Prostate gland (tissue), 2 donors: ENCODE results near the gene E2F3. TPM values are rescaled to one million over a fixed set of nuclear protein-coding genes. Genes with fewer than 3 reads are reported as not detected.

Experiments used
- DNase-seq: peaks from one replicate; pipeline ENCODE4 v3.0.0-alpha.2; 2019; ENCODE audit warnings: low spot score
- H3K27ac ChIP-seq, 2 donors: fragments of 200-600 bp; sonication (generic); 2 replicates each; pipeline ENCODE4 v1.5.1; 2017 to 2019
- H3K27me3 ChIP-seq: fragments of 200-600 bp; sonication (generic); replicated peaks from 2 replicates; pipeline ENCODE4 v1.5.1; 2019; ENCODE audit not compliant: insufficient read depth
- H3K36me3 ChIP-seq, 2 donors: fragments of 200-600 bp; sonication (generic); 1 replicate in 1 of 2; 2 replicates in 1 of 2; pipeline versions ENCODE4 v1.5.1 to v1.8.1; 2017 to 2019
- H3K4me1 ChIP-seq: fragments of 200-600 bp; sonication (generic); replicated peaks from 2 replicates; pipeline ENCODE4 v1.5.1; 2019
- H3K4me3 ChIP-seq, 2 donors: fragments of 200-600 bp; sonication (generic); 2 replicates each; pipeline ENCODE4 v1.5.1; 2017 to 2019
- H3K9me3 ChIP-seq: fragments of 200-600 bp; sonication (generic); 2 replicates; pipeline ENCODE4 v1.5.1; 2017
- CTCF ChIP-seq, 4 experiments: fragments of 200-600 bp in 2 of 4; fragments of 450-650 bp in 2 of 4; sonication (generic) in 2 of 4; IDR thresholded peaks; 1 replicate in 3 of 4; 2 replicates in 1 of 4; pipeline ENCODE4 v1.5.1; 2016 to 2019; ENCODE audit warnings: antibody characterized with exemption in 4 of 4, mild to moderate bottlenecking in 2 of 4, moderate library complexity in 2 of 4
- POLR2A ChIP-seq: fragments of 450-650 bp; IDR thresholded peaks from one replicate; pipeline ENCODE4 v1.6.1; 2016; ENCODE audit warnings: antibody characterized with exemption, mild to moderate bottlenecking
- POLR2AphosphoS5 ChIP-seq: sonication (generic); formaldehyde crosslinking; IDR thresholded peaks from one replicate; pipeline ENCODE4 v1.6.1; 2017; ENCODE audit warnings: antibody characterized with exemption
- WGBS: methylation state at CpG from one replicate; pipeline ENCODE4 v1.1.5; 2018; 5-methylcytosine and 5-hydroxymethylcytosine counted together
- intact Hi-C: fragments of 100-400 bp; cut with DNase I; formaldehyde crosslinking; loops from one replicate; pipeline ENCODE4 v1.14.2; 2022
- total RNA-seq, 2 donors: library from RNA; depleted of rRNA; stranded (reverse); fragments of >200 nt; gene quantifications; one replicate each; pipeline ENCODE4 v1.1.0, GENCODE V29; 2016

The E2F3 gene
- total RNA-seq, 2 donors from 2014 or later = 3.7 to 5.5 TPM

DNA sequence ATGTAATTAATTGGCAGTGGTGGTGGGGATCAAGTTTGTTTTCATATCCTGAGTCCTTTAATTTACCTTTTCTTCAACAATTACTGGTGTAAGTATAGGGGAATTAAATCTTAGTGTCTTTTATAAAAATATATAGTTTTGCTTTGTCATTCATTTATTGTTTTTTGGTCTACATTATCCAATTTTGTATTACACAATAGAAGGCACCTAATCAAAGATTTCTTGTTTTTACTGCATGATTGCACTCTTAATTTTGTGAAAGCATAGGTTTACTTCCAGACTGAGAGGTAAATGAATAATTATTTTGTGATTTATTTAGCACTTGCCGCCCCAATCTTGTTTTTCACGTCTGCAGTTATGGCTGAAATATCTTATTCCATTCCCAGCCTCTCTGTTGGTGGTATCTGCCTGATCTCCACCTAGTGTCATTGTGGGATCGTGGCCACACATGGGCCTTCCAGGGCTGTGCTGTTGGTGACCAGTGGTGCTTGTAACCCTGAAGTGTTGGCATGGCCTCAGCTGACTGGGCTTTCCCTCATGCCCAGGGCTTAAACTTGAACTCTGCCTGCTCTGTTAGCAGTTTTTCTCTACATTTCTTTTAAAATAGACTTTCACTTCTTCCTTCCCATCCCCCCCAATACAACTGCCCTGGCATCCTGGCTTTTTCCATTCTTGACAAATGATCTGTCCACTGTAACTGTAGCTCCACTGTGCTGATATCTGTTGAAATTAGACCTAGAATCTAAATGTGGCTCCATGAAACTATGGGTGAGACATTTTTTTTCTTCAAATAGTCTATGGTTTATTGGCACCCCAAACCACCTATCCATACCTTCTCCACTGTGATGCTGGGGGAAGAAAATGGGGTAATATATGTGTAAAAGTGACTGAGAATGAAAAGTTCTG lies 24.8 kb downstream of the E2F3 start:
- Histone ChIP-seq H3K9me3 (no peaks in the 10 kb centered on the region), H3K36me3 (no peaks in the 10 kb centered on the region), H3K27me3 (no peaks in the 10 kb centered on the region), H3K4me1 (no peaks in the 10 kb centered on the region), H3K4me3 (no peak overlapping the region), H3K27ac (no peak overlapping the region)
- intact Hi-C loops = no loop called here
- whole genome bisulfite sequencing = 85% methylated on average over 3 of the region's 3 CpGs
- TF ChIP-seq CTCF (IDR thresholded peaks at IDR 0.05) = no peak
- no peak for TF ChIP-seq POLR2A
- TF ChIP-seq POLR2AphosphoS5 = no peak
- DNase-seq = no peak

- H3K27me3 ChIP-seq = no peaks in the 10 kb centered on the region
- H3K9me3 ChIP-seq = no peaks in the 10 kb centered on the region
- no peak overlapping the region for H3K4me3 ChIP-seq
- H3K27ac ChIP-seq = no peak overlapping the region
- H3K36me3 ChIP-seq = no peaks in the 10 kb centered on the region
- WGBS = 76% methylated on average over 6 of the region's 6 CpGs
- DNase-seq = no peak
- intact Hi-C loops = no loop called here
- TF ChIP-seq POLR2A (no peak), CTCF (IDR thresholded peaks at IDR 0.05) (no peak), POLR2AphosphoS5 (no peak)
- no peaks in the 10 kb centered on the region for H3K4me1 ChIP-seq
Measured at GRCh38 chr6:20427856-20428255, 26.2 kb downstream of the E2F3 start.

DNA sequence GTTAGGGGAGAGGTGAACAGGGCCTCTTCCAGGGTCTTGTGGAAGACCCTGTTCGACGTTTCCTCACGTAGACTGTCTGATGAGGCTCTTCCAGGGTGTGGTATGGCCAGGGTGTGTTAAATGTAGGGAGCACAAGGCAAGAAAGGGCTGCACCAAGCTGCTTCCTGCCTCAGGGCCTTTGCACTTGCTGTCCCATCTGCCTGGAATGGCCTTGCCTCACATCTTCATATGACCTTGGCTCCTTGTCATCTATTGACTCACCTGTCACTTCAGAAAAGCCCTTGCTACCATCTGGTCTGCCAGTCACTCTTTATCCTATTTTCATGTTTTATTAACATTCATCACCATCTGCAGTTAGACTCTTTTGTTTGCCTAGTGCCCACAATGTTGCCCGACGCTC lies 31.0 kb downstream of the E2F3 start:
- TF ChIP-seq POLR2AphosphoS5 (no peak), CTCF (IDR thresholded peaks at IDR 0.05) (no peak), POLR2A (no peak)
- Histone ChIP-seq H3K36me3 (no peaks in the 10 kb centered on the region), H3K27ac (no peak overlapping the region), H3K4me1 (no peaks in the 10 kb centered on the region), H3K4me3 (no peak overlapping the region), H3K9me3 (no peaks in the 10 kb centered on the region), H3K27me3 (no peaks in the 10 kb centered on the region)
- intact Hi-C loops = no loop called here
- 95% methylated on average over 5 of the region's 5 CpGs for WGBS
- DNase-seq = no peak

GRCh38 chr6:20433321-20433720 lies 31.6 kb downstream of the E2F3 start:
- 94% methylated on average over 3 of the region's 3 CpGs for WGBS
- no peaks in the 10 kb centered on the region for H3K9me3 ChIP-seq
- H3K4me1 ChIP-seq = no peaks in the 10 kb centered on the region
- H3K27me3 ChIP-seq = no peaks in the 10 kb centered on the region
- H3K4me3 ChIP-seq = no peak overlapping the region
- H3K36me3 ChIP-seq = no peaks in the 10 kb centered on the region
- DNase-seq = no peak
- TF ChIP-seq POLR2AphosphoS5 (no peak), CTCF (IDR thresholded peaks at IDR 0.05) (no peak), POLR2A (no peak)
- H3K27ac ChIP-seq = no peak overlapping the region
- intact Hi-C loops = no loop called here

GRCh38 chr6:20433929-20434328 lies 32.2 kb downstream of the E2F3 start:
- Histone ChIP-seq H3K27me3 (no peaks in the 10 kb centered on the region), H3K4me3 (no peak overlapping the region), H3K9me3 (no peaks in the 10 kb centered on the region), H3K4me1 (no peaks in the 10 kb centered on the region), H3K36me3 (no peaks in the 10 kb centered on the region), H3K27ac (no peak overlapping the region)
- DNase-seq = no peak
- TF ChIP-seq POLR2A (no peak), CTCF (IDR thresholded peaks at IDR 0.05) (no peak), POLR2AphosphoS5 (no peak)
- intact Hi-C loops = no loop called here
- WGBS = 67% methylated on average over 2 of the region's 2 CpGs
